ENCODE data around the gene LTB4R2. TPM values are rescaled to one million over a fixed set of nuclear protein-coding genes. Genes with fewer than 3 reads are reported as not detected.

The LTB4R2 gene
- total and polyA plus RNA-seq, 11 donors = 0.53 to 3.8 (median 1.6) TPM

DNA sequence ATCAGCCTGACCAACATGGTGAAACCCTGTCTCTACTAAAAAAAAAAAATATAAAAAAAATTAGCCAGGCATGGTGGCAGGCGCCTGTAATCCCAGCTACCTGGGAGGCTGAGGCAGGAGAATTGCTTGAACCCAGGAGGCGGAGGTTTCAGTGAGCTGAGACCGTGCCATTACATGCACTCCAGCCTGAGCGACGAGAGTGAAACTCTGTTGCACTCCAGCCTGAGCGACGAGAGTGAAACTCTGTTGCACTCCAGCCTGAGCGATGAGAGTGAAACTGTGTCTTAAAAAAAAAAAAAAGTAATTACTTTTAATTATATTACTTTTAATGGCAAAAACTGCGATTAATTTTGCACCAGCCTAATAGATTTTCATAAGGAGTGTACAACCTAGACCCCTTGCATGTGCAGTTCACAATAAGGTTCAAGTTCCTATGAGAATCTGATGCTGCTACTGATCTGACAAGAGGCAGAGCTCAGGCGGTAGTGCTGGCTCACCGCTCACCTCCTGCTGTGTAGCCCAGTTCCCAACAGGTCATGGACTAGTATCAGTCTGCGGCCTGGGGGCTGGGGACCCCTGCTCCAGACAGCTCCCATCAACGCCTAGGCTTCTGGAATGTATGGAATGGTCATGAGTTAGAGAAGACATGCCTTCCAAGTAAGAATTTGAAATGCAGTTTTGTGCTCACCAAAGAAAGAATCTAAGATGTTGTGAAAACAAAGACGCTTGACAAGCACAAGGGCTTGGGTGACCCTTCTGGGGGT lies 11.5 kb downstream of the LTB4R2 start:
- Histone ChIP-seq H3K9me3 (no peaks in the 10 kb centered on the region), H3K36me3 (peaks cover 0 to 51% (median 29%) of the 10 kb centered on the region in 9 donors), H3K27me3 (peaks cover 0 to 27% (median 3%) of the 10 kb centered on the region in 9 donors), H3K4me1 (peaks cover 0 to 26% (median 8%) of the 10 kb centered on the region in 12 donors), H3K27ac (no peak overlapping the region), H3K4me3 (no peak overlapping the region)
- no peak for TF ChIP-seq POLR2A (IDR thresholded peaks at IDR 0.05)
- TF ChIP-seq, protein P1, sequence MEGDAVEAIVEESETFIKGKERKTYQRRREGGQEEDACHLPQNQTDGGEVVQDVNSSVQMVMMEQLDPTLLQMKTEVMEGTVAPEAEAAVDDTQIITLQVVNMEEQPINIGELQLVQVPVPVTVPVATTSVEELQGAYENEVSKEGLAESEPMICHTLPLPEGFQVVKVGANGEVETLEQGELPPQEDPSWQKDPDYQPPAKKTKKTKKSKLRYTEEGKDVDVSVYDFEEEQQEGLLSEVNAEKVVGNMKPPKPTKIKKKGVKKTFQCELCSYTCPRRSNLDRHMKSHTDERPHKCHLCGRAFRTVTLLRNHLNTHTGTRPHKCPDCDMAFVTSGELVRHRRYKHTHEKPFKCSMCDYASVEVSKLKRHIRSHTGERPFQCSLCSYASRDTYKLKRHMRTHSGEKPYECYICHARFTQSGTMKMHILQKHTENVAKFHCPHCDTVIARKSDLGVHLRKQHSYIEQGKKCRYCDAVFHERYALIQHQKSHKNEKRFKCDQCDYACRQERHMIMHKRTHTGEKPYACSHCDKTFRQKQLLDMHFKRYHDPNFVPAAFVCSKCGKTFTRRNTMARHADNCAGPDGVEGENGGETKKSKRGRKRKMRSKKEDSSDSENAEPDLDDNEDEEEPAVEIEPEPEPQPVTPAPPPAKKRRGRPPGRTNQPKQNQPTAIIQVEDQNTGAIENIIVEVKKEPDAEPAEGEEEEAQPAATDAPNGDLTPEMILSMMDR (IDR thresholded peaks at IDR 0.05) = no peak
- DNase-seq (peak in 1 of 5 donors; percentile 19), ATAC-seq (no peak)
- intact Hi-C loops (cut with DNase I) = no loop called here
- 86 to 89% (median 87%) methylated on average over 14 of the region's 14 CpGs for WGBS, 4 donors

DNA sequence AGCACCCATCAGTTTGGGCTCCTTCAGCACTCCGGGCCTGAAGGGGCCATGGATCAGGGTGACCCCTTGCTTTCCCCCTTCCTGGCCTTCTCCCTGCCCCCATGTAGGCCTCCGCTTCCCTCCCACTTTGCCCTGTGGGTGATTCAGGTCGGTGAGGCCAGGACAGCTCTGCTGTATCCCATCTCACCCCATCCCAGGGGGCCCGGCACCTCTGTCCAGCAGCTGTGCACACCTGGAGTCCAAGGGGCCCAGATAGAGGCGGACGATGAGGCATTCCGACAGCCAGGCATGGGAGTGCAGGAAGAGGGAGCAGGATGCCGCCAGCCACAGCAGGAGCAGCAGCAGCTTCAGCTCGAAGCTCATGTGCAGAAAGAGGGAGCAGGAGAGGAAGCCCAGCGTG lies 12.7 kb downstream of the LTB4R2 start:
- DNase-seq (no peak), ATAC-seq (no peak)
- Histone ChIP-seq H3K27me3 (peaks cover 0 to 19% (median 0%) of the 10 kb centered on the region in 9 donors), H3K4me1 (peaks cover 0 to 24% (median 0%) of the 10 kb centered on the region in 12 donors), H3K27ac (no peak overlapping the region), H3K9me3 (no peaks in the 10 kb centered on the region), H3K4me3 (no peak overlapping the region), H3K36me3 (peaks cover 0 to 57% (median 29%) of the 10 kb centered on the region in 9 donors)
- 74 to 84% (median 76%) methylated on average over 10 of the region's 10 CpGs for WGBS, 4 donors
- TF ChIP-seq, protein P1 (IDR thresholded peaks at IDR 0.05) = no peak
- no peak for TF ChIP-seq POLR2A (IDR thresholded peaks at IDR 0.05)
- intact Hi-C loops (cut with DNase I) = no loop called here

DNA sequence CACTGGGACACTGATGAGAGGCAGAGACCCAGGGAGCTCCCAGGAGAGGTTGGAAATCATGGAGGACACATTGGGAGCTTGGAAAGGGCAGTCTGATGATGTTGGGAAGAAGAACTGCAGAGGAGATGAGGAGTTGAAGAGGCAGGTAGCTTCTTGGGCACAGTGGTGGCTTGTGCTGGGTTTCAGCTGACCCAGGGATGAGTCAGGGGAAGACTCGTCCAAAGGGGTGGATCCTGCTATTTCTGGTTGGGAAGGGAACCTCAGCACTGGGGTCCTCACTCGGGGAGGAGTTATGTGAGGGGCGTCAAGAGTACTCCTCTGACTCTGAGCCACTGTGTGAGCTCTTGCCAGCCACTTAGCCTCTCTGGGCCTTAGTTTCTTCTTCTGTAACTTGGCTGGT lies 13.4 kb downstream of the LTB4R2 start:
- WGBS, 4 donors = 69 to 82% (median 73%) methylated on average over 3 of the region's 3 CpGs
- H3K9me3 ChIP-seq = no peaks in the 10 kb centered on the region
- H3K36me3 ChIP-seq = peaks cover 0 to 57% (median 29%) of the 10 kb centered on the region in 9 donors
- intact Hi-C loops (cut with DNase I) = no loop called here
- ATAC-seq (no peak), DNase-seq (no peak)
- TF ChIP-seq POLR2A (IDR thresholded peaks at IDR 0.05) = no peak
- TF ChIP-seq, protein P1 (IDR thresholded peaks at IDR 0.05) = no peak
- peaks cover 0 to 24% (median 0%) of the 10 kb centered on the region in 12 donors for H3K4me1 ChIP-seq
- H3K4me3 ChIP-seq = no peak overlapping the region
- peaks cover 0 to 12% (median 0%) of the 10 kb centered on the region in 9 donors for H3K27me3 ChIP-seq
- H3K27ac ChIP-seq = no peak overlapping the region

DNA sequence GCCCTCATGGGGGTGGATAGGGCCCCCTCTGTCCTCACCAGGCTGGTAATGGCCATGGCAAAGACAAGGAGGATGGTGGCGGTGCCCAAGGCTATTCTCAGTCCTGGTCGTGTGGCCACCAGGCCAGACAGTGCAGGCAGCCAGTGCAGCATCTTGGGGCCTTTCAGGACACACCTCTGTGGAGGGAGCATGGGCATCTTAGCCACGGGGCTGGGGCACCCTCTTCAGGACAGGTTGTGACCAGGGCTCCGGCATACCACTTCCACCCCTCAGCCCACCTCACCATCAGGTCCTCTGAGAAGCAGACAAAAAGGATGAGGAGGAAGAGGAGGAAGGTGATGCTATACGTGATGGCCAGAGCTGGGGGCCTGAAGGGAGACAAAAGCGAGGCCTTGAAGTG lies 14.1 kb downstream of the LTB4R2 start:
- ATAC-seq (no peak), DNase-seq (no peak)
- Histone ChIP-seq H3K4me3 (no peak overlapping the region), H3K27me3 (peaks cover 0 to 6% (median 0%) of the 10 kb centered on the region in 9 donors), H3K4me1 (peaks cover 0 to 25% (median 0%) of the 10 kb centered on the region in 12 donors), H3K9me3 (no peaks in the 10 kb centered on the region), H3K27ac (no peak overlapping the region), H3K36me3 (peaks cover 0 to 52% (median 29%) of the 10 kb centered on the region in 9 donors)
- WGBS, 4 donors = 77 to 83% (median 81%) methylated on average over 6 of the region's 6 CpGs
- intact Hi-C loops (cut with DNase I) = no loop called here
- TF ChIP-seq POLR2A (IDR thresholded peaks at IDR 0.05) = no peak
- TF ChIP-seq, protein P1 (IDR thresholded peaks at IDR 0.05) = no peak

All from heart left ventricle (tissue), 16 donors.